Heart left ventricle (tissue), 16 donors: ENCODE data around the gene TRIM14. TPM values are rescaled to one million over a fixed set of nuclear protein-coding genes. Genes with fewer than 3 reads are reported as not detected.
"Not testable (repeated sequence)": the region's sequence is repeated elsewhere in the genome, so short reads cannot be mapped to it uniquely, and the experiment has no call there.

Source experiments
- ATAC-seq, 4 donors: fragments of 200-7000 bp; cut with Tn5 transposase; one replicate each; pipeline ENCODE4 v1.9.1; 2020 to 2022; ENCODE audit warnings: moderate library complexity in 4 of 4, mild to moderate bottlenecking in 3 of 4, moderate number of reproducible peaks in 1 of 4
- DNase-seq, 5 donors: peaks; one replicate each; pipeline ENCODE4 v3.0.0-alpha.2; 2020
- H3K27ac ChIP-seq, 12 donors: fragments of 200-600 bp; sonication (generic) in 4 of 12; one replicate each; pipeline versions ENCODE4 v1.5.0 to v1.8.0; 2016 to 2022; ENCODE audit warnings: mild to moderate bottlenecking in 2 of 12
- H3K27me3 ChIP-seq, 9 donors: fragments of 200-600 bp; sonication (generic) in 2 of 9; one replicate each; pipeline versions ENCODE4 v1.5.1 to v1.8.0; 2016 to 2022; ENCODE audit warnings: mild to moderate bottlenecking in 3 of 9
- H3K36me3 ChIP-seq, 9 donors: fragments of 200-600 bp; sonication (generic) in 2 of 9; one replicate each; pipeline versions ENCODE4 v1.5.0 to v1.8.0; 2018 to 2022; ENCODE audit warnings: mild to moderate bottlenecking in 2 of 9
- H3K4me1 ChIP-seq, 12 donors: fragments of 200-600 bp; sonication (generic) in 4 of 12; one replicate each; pipeline versions ENCODE4 v1.5.0 to v1.8.0; 2016 to 2022; ENCODE audit warnings: mild to moderate bottlenecking in 3 of 12
- H3K4me3 ChIP-seq, 12 donors: fragments of 200-600 bp; sonication (generic) in 4 of 12; one replicate each; pipeline versions ENCODE4 v1.5.0 to v1.8.0; 2017 to 2022; ENCODE audit warnings: mild to moderate bottlenecking in 9 of 12, moderate library complexity in 4 of 12
- H3K9me3 ChIP-seq, 12 donors: fragments of 200-600 bp; sonication (generic) in 4 of 12; one replicate each; pipeline versions ENCODE4 v1.5.0 to v1.8.0; 2016 to 2022; ENCODE audit warnings: mild to moderate bottlenecking in 1 of 12
- CTCF ChIP-seq, 12 donors: fragments of 200-600 bp; sonication (generic) in 4 of 12; IDR thresholded peaks; one replicate each; pipeline versions ENCODE4 v1.5.0 to v1.8.0; 2018 to 2022; ENCODE audit warnings: antibody characterized with exemption in 12 of 12, mild to moderate bottlenecking in 5 of 12
- POLR2A ChIP-seq, 2 donors: fragments of 450-650 bp; IDR thresholded peaks; one replicate each; pipeline ENCODE4 v1.6.1; 2017; ENCODE audit warnings: antibody characterized with exemption in 2 of 2, mild to moderate bottlenecking in 2 of 2, moderate library complexity in 2 of 2
- whole genome bisulfite sequencing, 4 donors: extraction: QIAGEN DNeasy Blood & Tissue Kit in 2 of 4; methylation state at CpG; one replicate each; pipeline versions ENCODE4 v1.1.5 to v1.1.7; 2013 to 2018; 5-methylcytosine and 5-hydroxymethylcytosine counted together
- intact Hi-C, 10 donors: fragments of 100-400 bp; cut with DNase I; formaldehyde crosslinking; loops; one replicate each; pipeline versions ENCODE4 v1.11.1 to v1.14.2; 2022
- polyA plus RNA-seq, 2 donors: library from polyadenylated mRNA; stranded (reverse); fragments of 200-250 nt; gene quantifications; one replicate each; pipeline ENCODE4 v1.2.3, GENCODE V29; 2013
- total RNA-seq, 9 donors: library from RNA; depleted of rRNA in 2 of 9; stranded (reverse); fragments of >200 nt in 2 of 9; fragmentation: NEBNext Ultra II Directional in 3 of 9; extraction: Animal tissue kit (Norgen Biotek cat#: 25700) in 3 of 9; gene quantifications; one replicate each; pipeline versions ENCODE4 v1.1.0 to v1.2.4, GENCODE V29; 2016 to 2023
- donor health status: ischemic (EF 13 %, LVEDD 7.1; RV severe dilation, severe dysfunction).
- donor health status: healthy with polysubstance abuse.
- donor health status: DM: no; HTN: yes; CAD: no.
- donor health status: DM: no; HTN: no; CAD: no.
- donor health status: ischemic (EF 25% LVEDD 6.9; RV normal size, moderate dysfunction).
- donor health status: ischemic (EF 25% LVEDD 5.7; RV mildly dilated, moderate dysfunction).
- donor health status: healthy.
- donor health status: DM: yes; HTN: yes; CAD: no.
- donor health status: ischemic (EF 35%, LVEDD 5.7; RV mildly dilated, moderate dysfunction).
- donor health status: nonischemic (EF 11% LVEDD 7.7; RV severe dilation, severe dysfunction).
- donor health status: DM: yes; HTN: yes; CAD: no.
- donor health status: PGD.
- donor health status: ischemic (EF 29% LVEDD 5.4; RV normal size, mild dysfunction).
- donor health status: nonischemic (EF 23%, LVEDD 6.1; RV moderate dilation, normal function).

TRIM14 gene
- total and polyA plus RNA-seq, 11 donors: 0.89 to 20.8 (median 1.9) TPM

- Histone ChIP-seq H3K4me1 (peaks cover 0 to 7% (median 0%) of the 10 kb centered on the region in 12 donors), H3K9me3 (no peaks in the 10 kb centered on the region), H3K4me3 (no peak overlapping the region), H3K27ac (no peak overlapping the region), H3K27me3 (peaks cover 0 to 27% (median 3%) of the 10 kb centered on the region in 9 donors), H3K36me3 (peaks cover 0 to 71% (median 0%) of the 10 kb centered on the region in 9 donors)
- intact Hi-C loops: no loop called here
- 86 to 93% (median 92%) methylated on average over 13 to 16 of the region's 16 CpGs for WGBS, 4 donors
- ATAC-seq: no peak
- TF ChIP-seq POLR2A (IDR thresholded peaks at IDR 0.05) (no peak), CTCF (IDR thresholded peaks at IDR 0.05) (no peak)
- no peak for DNase-seq
These were observed 24.2 kb downstream of the TRIM14 start for GRCh38 chr9:98094851-98095250.

GRCh38 chr9:98094316-98094715 lies 24.7 kb downstream of the TRIM14 start:
- ATAC-seq (no peak), DNase-seq (no peak)
- H3K4me1 ChIP-seq: peaks cover 0 to 1% (median 0%) of the 10 kb centered on the region in 12 donors
- TF ChIP-seq CTCF (IDR thresholded peaks at IDR 0.05): no peak
- no peak for TF ChIP-seq POLR2A (IDR thresholded peaks at IDR 0.05)
- H3K27me3 ChIP-seq: peaks cover 0 to 29% (median 3%) of the 10 kb centered on the region in 9 donors
- H3K4me3 ChIP-seq: no peak overlapping the region
- 83 to 88% (median 84%) methylated on average over 4 of the region's 4 CpGs for WGBS, 4 donors
- peaks cover 0 to 66% (median 0%) of the 10 kb centered on the region in 9 donors for H3K36me3 ChIP-seq
- intact Hi-C loops: no loop called here
- no peaks in the 10 kb centered on the region for H3K9me3 ChIP-seq
- H3K27ac ChIP-seq: no peak overlapping the region

GRCh38 chr9:98092613-98092931 lies 26.4 kb downstream of the TRIM14 start:
- 82 to 86% (median 85%) methylated on average over 11 of the region's 11 CpGs for WGBS, 4 donors
- H3K27me3 ChIP-seq: peaks cover 0 to 35% (median 3%) of the 10 kb centered on the region in 9 donors
- H3K4me1 ChIP-seq: peaks cover 0 to 6% (median 4%) of the 10 kb centered on the region in 12 donors
- no peak for TF ChIP-seq CTCF (IDR thresholded peaks at IDR 0.05)
- no peak for TF ChIP-seq POLR2A (IDR thresholded peaks at IDR 0.05)
- peaks cover 0 to 57% (median 0%) of the 10 kb centered on the region in 9 donors for H3K36me3 ChIP-seq
- H3K27ac ChIP-seq: no peak overlapping the region
- ATAC-seq (no peak), DNase-seq (no peak)
- intact Hi-C loops: no loop called here
- H3K9me3 ChIP-seq: no peaks in the 10 kb centered on the region
- H3K4me3 ChIP-seq: no peak overlapping the region

- Histone ChIP-seq H3K27me3 (peaks cover 0 to 35% (median 3%) of the 10 kb centered on the region in 9 donors), H3K4me3 (no peak overlapping the region), H3K27ac (no peak overlapping the region), H3K36me3 (peaks cover 0 to 55% (median 0%) of the 10 kb centered on the region in 9 donors), H3K9me3 (no peaks in the 10 kb centered on the region), H3K4me1 (peaks cover 0 to 10% (median 4%) of the 10 kb centered on the region in 12 donors)
- DNase-seq (no peak), ATAC-seq (no peak)
- intact Hi-C loops: no loop called here
- TF ChIP-seq CTCF (IDR thresholded peaks at IDR 0.05): no peak
- TF ChIP-seq POLR2A (IDR thresholded peaks at IDR 0.05): no peak
- 61 to 69% (median 65%) methylated on average over 17 of the region's 17 CpGs for WGBS, 4 donors
These were observed 27.0 kb downstream of the TRIM14 start for GRCh38 chr9:98091735-98092612.

GRCh38 chr9:98090674-98091073 lies 28.3 kb downstream of the TRIM14 start:
- H3K27ac ChIP-seq, intact Hi-C loops, H3K4me1 ChIP-seq, DNase-seq, H3K9me3 ChIP-seq, ATAC-seq, H3K4me3 ChIP-seq: not testable (repeated sequence)
- H3K36me3 ChIP-seq: peaks cover 0 to 58% (median 0%) of the 10 kb centered on the region in 9 donors
- 80 to 89% (median 82%) methylated on average over 3 of the region's 3 CpGs for WGBS, 4 donors
- peaks cover 0 to 35% (median 3%) of the 10 kb centered on the region in 9 donors for H3K27me3 ChIP-seq
